HG02623 (cell line): ENCODE data around the gene IL1RAP.
"Not testable (repeated sequence)": the region's sequence is repeated elsewhere in the genome, so short reads cannot be mapped to it uniquely, and the experiment has no call there.

Source experiments
- ATAC-seq: cut with Tn5 transposase; IDR thresholded peaks from one replicate; pipeline ENCODE4 v1.9.1; 2021; ENCODE audit warnings: moderate library complexity; ENCODE audit not compliant: unreplicated experiment

The IL1RAP gene

GRCh38 chr3:190505381-190506003, 8.4 kb upstream of the IL1RAP start:
- ATAC-seq: no peak

GRCh38 chr3:190506271-190506670, 7.6 kb upstream of the IL1RAP start:
- no peak for ATAC-seq

- ATAC-seq: no peak
Measured at GRCh38 chr3:190512666-190513065, 1.2 kb upstream of the IL1RAP start.

DNA sequence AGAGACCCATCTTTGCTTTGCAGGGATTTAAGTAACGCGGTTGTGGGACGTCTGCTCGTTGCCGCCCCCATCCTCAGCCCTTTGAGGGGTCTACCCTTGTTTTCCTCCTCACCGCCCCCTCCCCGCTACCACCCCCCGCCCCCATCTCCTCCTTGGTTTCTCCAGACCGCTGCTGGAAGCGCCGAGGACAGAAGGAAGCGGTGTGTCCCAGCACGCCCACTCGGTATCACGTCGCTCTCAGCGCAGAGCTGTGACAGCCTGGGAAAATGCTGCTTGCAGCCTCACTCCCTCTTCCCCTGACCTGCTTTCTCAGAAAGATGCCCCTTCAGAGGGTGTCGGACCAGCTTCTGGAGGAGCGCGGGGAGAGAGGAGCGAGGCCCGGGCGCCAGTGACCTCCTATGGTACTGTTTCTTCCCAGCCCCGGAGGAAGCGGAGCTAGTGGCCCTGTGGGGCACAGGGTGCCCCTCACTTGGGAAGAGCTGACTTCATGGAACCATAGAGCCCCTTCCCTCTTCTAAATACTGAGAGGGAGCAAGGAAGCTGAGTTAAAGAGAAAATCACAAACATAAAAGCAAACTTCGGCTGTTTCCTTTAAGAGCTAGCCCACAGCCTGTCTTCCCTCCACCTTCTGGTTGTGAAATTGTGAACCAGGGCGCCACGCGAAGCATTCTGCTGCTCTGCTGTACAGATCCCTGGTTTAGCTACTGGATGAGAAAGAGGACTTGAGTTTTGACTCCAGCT, 698 bp downstream of the IL1RAP start:
- no peak for ATAC-seq

DNA sequence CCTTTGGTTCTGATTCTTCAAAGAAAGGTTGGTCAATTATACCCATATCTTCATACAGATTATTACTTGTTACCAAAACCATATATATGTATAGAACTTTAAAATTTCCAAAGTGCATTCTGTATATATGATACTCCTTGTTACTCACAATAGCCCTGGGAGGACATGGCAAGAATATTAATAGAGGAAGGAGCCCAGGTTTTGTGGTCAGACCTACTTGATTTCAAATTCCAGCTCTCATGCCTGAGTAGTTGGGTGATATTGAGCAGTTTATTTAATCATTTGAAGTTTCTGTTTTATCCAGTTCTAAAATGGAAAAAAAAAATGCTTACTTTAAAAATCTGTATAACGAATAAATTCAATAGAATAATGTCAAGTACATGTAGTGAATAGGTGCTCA, 2.5 kb downstream of the IL1RAP start:
- ATAC-seq: no peak

DNA sequence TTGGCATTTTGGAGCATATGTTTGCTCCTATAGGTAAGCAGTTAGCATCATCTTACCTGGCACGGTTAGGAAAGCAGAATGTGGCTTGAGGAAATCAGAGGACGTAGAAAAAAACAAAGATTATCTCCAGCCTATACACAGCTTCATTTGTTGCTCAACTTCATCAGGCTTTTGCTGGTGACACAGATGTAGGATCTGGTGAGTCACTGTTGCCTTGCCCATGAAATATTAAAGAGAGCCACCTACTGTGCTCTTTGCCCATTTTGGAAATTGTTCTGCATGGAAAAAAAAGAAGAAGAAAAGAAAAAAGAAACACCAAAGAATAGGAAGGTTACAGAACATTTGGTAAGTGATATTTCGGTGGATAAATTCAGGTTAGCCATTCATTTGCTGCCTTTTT, 3.8 kb downstream of the IL1RAP start:
- no peak for ATAC-seq

DNA sequence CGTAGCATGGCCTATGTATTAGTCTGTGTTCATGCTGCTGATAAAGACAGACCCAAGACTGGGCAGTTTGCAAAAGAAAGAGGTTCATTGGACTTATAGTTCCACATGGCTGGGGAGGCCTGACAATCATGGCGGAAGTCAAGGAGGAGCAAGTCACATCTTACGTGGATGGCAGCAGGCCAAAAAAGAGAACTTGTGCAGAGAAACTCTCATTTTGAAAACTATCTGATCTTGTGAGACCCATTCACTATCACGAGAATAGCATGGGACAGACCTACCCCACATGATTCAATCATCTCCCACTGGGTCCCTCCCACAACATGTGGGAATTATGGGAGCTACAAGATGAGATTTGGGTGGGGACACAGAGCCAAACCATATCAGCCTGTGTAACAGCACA, 4.6 kb downstream of the IL1RAP start:
- ATAC-seq: not testable (repeated sequence)

DNA sequence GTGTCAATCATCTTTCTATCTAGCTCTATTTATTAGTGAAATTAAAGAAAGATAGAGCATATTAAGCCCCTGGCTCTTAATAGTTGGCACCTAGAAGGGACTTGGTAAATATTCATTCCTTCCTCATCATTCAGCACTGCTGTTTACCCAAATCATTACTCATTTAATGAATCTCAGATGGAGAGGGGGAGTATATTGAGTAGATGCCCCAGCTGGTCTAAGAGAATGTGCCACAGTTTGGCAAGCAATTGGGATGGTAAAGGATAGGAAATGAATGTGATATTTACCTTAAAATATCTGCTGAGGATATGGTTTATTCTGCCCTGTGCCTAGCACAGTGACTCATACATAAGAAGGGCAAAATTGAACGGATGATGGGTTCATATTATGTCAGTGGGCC, 6.0 kb downstream of the IL1RAP start:
- no peak for ATAC-seq

DNA sequence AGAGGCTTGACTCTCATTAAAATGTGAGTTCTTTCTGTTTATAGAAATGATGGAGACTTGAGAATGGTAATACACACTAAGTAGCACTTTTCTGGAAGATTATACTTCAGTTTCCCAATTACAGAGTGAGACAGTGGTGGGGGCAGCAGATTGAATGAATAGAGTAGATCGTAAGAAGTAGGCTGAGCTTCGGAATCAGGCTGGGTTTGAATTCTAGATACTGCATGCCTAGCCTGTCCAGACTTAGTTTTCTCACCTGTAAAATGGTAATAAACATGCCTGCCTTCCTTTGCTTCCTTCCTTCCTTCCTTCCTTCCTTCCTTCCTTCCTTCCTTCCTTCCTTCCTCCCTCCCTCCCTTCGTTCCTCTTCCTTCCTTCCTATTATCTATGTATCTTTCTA, 8.1 kb downstream of the IL1RAP start:
- no peak for ATAC-seq

GRCh38 chr3:190522621-190523222, 8.8 kb downstream of the IL1RAP start:
- no peak for ATAC-seq

DNA sequence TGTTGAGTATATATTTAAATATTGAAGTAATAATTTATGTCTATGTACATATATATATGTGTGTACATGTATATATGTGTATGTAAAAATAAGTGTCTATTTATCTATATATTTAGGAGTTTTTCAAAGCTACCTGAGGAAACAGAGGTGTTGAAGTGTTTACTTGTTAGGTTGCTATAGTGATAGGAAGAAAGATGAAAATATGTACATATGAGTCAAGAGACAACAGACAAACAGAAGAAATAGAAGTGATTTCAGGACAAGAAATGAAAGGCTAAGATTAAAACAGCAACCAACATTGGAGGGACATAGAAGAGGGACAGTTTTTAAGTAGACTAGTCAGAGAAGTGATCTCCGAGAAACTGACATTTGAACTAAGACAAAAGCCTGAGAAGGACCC, 11.1 kb downstream of the IL1RAP start:
- no peak for ATAC-seq

DNA sequence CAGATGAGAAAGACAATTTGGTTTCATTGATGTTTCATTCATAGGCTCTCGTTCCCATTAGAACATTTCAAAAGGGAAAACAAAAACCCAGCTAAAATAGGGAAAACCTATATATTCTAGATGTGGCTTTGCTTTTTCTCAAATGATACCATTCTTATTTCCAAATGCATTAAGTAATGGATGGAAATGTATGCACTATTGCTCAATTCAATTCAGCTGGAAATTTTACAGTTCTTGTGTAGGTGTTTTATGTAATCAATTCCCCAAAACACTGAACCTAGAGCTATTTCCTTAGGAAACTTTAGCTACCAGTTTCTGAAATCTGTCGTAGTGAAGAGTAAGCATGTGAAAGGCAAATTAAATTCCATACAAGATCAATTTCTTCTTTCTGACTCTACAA, 11.7 kb downstream of the IL1RAP start:
- ATAC-seq: no peak

DNA sequence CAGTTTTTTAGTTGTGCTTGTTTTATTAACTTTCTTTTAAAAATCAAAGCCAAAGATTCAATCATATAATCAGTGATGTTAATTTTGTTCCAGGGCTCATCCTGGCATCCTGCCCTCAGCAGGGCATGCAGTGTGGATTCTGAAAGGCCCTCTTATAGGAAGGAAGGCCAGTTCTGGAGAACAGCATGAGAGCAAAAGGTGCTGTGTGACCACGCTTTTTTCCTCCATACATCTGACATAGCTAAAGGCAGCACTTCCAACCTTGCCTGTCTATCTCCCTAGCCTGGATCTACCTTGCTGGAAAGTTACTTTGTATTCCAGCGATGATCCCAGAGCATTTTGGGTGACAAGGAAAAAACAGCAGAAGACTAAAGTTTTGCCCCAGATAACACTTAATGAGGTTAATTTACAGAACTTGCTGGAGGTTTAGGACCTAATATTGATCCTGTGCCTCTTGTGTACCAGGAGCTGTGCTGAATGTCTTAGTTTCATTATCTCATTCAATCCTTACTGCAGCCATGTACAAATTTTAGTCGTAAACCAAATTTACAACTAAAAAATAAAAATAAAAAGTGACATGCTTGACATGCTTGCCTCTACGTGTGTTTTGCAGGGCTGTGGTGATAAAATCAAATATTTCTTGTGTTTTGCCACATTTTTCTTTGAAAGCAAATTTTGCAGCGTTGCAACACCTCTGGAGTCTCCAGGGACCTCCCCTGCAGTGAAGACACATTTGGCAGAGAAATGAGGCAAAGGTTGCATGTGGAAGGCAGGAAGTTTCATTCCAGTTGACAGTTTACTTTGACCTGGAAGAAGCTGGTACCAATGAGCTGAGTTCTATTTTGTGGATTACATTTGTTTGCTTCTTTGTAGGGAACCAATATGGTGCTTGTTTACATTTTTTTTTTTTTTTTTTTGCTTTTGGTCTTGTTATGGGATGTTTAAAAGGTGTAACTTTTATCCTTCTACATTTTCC, 13.2 kb downstream of the IL1RAP start:
- no peak for ATAC-seq

- no peak for ATAC-seq
Measured at GRCh38 chr3:190528706-190529105, 14.8 kb downstream of the IL1RAP start.

DNA sequence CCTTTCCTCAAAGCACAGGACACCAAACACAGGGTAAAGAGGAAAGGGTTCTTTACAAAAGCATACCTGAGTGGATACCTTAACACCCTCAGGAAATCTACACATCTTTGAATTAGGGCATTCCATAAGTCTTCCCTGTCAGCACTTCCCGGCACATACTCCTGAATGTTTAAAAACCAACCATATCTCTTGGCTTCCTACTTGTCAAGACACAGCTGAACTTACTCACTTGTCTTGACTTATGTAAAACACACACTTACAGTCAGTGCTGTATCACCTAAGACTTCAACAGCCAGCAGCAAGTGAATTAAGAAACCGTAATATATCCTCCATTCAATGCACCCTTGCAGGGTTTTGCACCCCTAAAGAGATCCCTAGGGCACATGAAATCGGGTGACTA, 17.5 kb downstream of the IL1RAP start:
- no peak for ATAC-seq

- no peak for ATAC-seq
Measured at GRCh38 chr3:190532731-190533203, 18.9 kb downstream of the IL1RAP start.

- no peak for ATAC-seq
Measured at GRCh38 chr3:190533511-190534281, 19.8 kb downstream of the IL1RAP start.

DNA sequence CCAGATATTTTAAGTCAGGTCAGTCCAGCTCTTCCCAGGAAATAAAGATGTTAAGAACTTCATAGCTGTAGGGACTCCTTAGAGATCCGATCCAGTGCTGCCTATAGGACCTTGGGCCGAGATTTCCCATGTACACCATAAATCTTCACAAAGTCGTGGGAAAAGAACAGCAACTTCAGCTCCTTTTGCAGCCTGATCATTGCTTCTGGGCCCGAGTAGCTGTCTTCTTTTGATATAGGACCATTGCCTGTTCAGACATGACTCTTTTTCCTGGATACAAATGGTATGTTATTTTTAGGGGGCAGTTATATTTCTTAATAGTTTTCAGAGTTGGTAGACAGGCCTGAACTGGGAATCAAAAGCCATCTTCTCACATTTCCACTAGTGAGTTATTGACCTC, 20.5 kb downstream of the IL1RAP start:
- ATAC-seq: no peak

GRCh38 chr3:190534986-190535385, 21.1 kb downstream of the IL1RAP start:
- no peak for ATAC-seq

- ATAC-seq: no peak
Measured at GRCh38 chr3:190537146-190537545, 23.3 kb downstream of the IL1RAP start.
